HepG2 (cell line): ENCODE results near the gene C2. TPM values are rescaled to one million over a fixed set of nuclear protein-coding genes. Genes with fewer than 3 reads are reported as not detected.

Experiments used
- FOXC1 ChIP-seq: sonication (generic); formaldehyde crosslinking; IDR thresholded peaks from 2 replicates; pipeline ENCODE4 v1.8.0; 2022; ENCODE audit warnings: mild to moderate bottlenecking, missing genetic modification reagents, borderline replicate concordance
- FOXJ3 ChIP-seq: sonication (generic); formaldehyde crosslinking; IDR thresholded peaks from 2 replicates; pipeline ENCODE4 v1.4.0; 2020; ENCODE audit warnings: missing genetic modification reagents, mild to moderate bottlenecking, borderline replicate concordance
- FOXP4 ChIP-seq: sonication (generic); formaldehyde crosslinking; IDR thresholded peaks from 2 replicates; pipeline ENCODE4 v1.4.0; 2020; ENCODE audit warnings: missing genetic modification reagents
- KMT2B ChIP-seq: IDR thresholded peaks from 2 replicates; pipeline ENCODE4 v1.6.1; 2016; ENCODE audit warnings: missing genetic modification reagents, missing compliant biosample characterization
- MEIS1 ChIP-seq: sonication (generic); formaldehyde crosslinking; IDR thresholded peaks from 2 replicates; pipeline ENCODE4 v1.9.0; 2021; ENCODE audit warnings: mild to moderate bottlenecking, missing genetic modification reagents, moderate library complexity, borderline replicate concordance
- MYC ChIP-seq: sonication (generic); formaldehyde crosslinking; IDR thresholded peaks from 2 replicates; pipeline ENCODE4 v1.9.0; 2021; ENCODE audit warnings: missing genetic modification reagents, borderline replicate concordance
- SCMH1 ChIP-seq: sonication (generic); formaldehyde crosslinking; IDR thresholded peaks from 2 replicates; pipeline ENCODE4 v1.9.0; 2021; ENCODE audit warnings: missing genetic modification reagents, mild to moderate bottlenecking, borderline replicate concordance
- SMC3 ChIP-seq: IDR thresholded peaks from 2 replicates; pipeline ENCODE4 v1.6.1; 2011; ENCODE audit warnings: low read length, improper control_type of control experiment
- TCF7L2 ChIP-seq: IDR thresholded peaks from 2 replicates; pipeline ENCODE4 v1.6.1; 2011; ENCODE audit warnings: mild to moderate bottlenecking, low read depth, low read length, moderate library complexity
- THAP9 ChIP-seq: sonication (generic); formaldehyde crosslinking; IDR thresholded peaks from 2 replicates; pipeline ENCODE4; 2020; ENCODE audit warnings: missing genetic modification reagents, mild to moderate bottlenecking, borderline replicate concordance
- TSC22D2 ChIP-seq: sonication (generic); formaldehyde crosslinking; IDR thresholded peaks from 2 replicates; pipeline ENCODE4 v1.5.1; 2020; ENCODE audit warnings: missing genetic modification reagents, mild to moderate bottlenecking, borderline replicate concordance
- ZBTB26 ChIP-seq: IDR thresholded peaks from 2 replicates; pipeline ENCODE4 v1.6.1; 2016; ENCODE audit warnings: missing compliant biosample characterization, missing genetic modification reagents, borderline replicate concordance
- ZIK1 ChIP-seq: sonication (generic); formaldehyde crosslinking; IDR thresholded peaks from 2 replicates; pipeline ENCODE4 v1.5.0; 2020; ENCODE audit warnings: mild to moderate bottlenecking, low read depth, missing genetic modification reagents, borderline replicate concordance
- ZNF101 ChIP-seq: sonication (generic); formaldehyde crosslinking; IDR thresholded peaks from 2 replicates; pipeline ENCODE4 v1.4.0; 2020; ENCODE audit warnings: mild to moderate bottlenecking, low read depth, missing genetic modification reagents, borderline replicate concordance
- ZNF34 ChIP-seq: sonication (generic); formaldehyde crosslinking; IDR thresholded peaks from 2 replicates; pipeline ENCODE4 v1.4.0; 2020; ENCODE audit warnings: mild to moderate bottlenecking, missing genetic modification reagents, borderline replicate concordance
- ZNF451 ChIP-seq: sonication (generic); formaldehyde crosslinking; IDR thresholded peaks from 2 replicates; pipeline ENCODE4 v1.5.0; 2020; ENCODE audit warnings: mild to moderate bottlenecking, missing genetic modification reagents
- ZSCAN29 ChIP-seq: sonication (generic); formaldehyde crosslinking; conservative IDR thresholded peaks from 2 replicates; pipeline ENCODE4 v1.4.0; 2020; ENCODE audit warnings: mild to moderate bottlenecking, missing genetic modification reagents
- polyA plus RNA-seq, 8 experiments: library from polyadenylated mRNA; depleted of rRNA in 3 of 8; stranded (reverse) in 7 of 8; unstranded in 1 of 8; fragments of >200 nt; fragmentation: Illumina TruSeq in 4 of 8; extraction: Trizol in 4 of 8; gene quantifications; 2 replicates each; pipeline versions ENCODE4 v1.2.1 to v1.2.3, GENCODE V29; 2011 to 2016; ENCODE audit warnings: low read depth in 4 of 8, missing spikeins in 1 of 8, mixed read lengths in 1 of 8; ENCODE audit not compliant: insufficient read depth in 1 of 8
- total RNA-seq, 5 experiments: library from RNA; depleted of rRNA; stranded (reverse); fragments of >200 nt; fragmentation: Illumina TruSeq; extraction: Trizol; gene quantifications; 2 replicates each; pipeline ENCODE4 v1.2.3, GENCODE V29; 2016; ENCODE audit warnings: low read depth in 1 of 5
- TF ChIP-seq, protein P1 (sequence below): sonication (generic); formaldehyde crosslinking; IDR thresholded peaks from 2 replicates; pipeline ENCODE4 v1.4.0; 2020; ENCODE audit warnings: missing genetic modification reagents, borderline replicate concordance

The C2 gene
- total and polyA plus RNA-seq, 2 of the 13 experiments (the other 11 are each of a cell fraction or from before 2014, with no cell fraction given), result 165 to 307 TPM

DNA sequence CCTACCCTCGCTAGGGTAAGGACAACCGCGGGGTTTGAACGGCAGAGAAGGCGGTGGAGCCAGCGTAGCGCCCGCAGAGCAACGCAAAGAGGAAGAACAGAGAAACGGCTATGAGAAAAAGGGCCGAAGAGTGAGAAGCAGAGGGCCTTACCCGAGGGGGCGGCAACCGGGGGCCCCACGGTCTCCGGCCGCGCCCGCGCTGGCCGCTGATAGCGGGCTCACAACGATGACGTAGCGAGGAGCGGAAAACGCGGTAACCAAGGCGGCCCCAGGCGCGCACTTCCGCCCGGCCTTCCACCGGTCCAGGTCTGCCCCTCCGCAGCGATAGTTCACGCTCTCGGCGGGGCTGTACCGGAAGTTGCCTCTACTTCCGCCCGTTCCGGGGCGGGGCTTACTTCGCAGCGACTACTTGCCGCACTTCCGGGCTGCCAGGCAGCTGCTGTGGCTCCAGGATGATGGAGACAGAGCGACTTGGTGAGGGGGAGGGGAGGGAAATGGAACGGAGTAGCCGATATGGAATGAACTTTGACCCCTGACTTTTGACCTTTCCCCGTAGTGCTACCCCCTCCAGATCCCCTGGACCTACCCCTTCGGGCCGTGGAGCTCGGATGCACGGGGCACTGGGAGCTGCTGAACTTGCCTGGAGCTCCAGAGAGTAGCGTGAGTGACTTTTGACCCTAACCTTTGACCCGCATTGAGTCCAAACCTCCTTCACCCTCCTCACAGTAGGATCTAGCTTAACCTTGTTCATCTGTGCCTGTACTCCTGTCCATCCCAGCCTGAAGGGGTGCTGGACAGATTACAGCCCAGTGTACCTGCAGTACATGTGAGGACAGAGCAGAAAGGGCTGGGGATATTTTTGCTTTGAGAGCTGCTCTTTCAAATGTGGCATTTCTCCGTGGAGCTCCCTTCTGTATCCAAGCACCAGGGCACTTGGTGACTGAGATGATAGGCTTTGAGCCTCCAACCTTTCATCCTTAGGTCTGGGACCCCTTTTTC is 31.5 kb downstream of the C2 start, which contains the start of the genes NELFE and SKIC2 (continued):
- peak; percentile 75 for TF ChIP-seq FOXP4 (CRISPR knock-in tag)
- TF ChIP-seq, protein P1, sequence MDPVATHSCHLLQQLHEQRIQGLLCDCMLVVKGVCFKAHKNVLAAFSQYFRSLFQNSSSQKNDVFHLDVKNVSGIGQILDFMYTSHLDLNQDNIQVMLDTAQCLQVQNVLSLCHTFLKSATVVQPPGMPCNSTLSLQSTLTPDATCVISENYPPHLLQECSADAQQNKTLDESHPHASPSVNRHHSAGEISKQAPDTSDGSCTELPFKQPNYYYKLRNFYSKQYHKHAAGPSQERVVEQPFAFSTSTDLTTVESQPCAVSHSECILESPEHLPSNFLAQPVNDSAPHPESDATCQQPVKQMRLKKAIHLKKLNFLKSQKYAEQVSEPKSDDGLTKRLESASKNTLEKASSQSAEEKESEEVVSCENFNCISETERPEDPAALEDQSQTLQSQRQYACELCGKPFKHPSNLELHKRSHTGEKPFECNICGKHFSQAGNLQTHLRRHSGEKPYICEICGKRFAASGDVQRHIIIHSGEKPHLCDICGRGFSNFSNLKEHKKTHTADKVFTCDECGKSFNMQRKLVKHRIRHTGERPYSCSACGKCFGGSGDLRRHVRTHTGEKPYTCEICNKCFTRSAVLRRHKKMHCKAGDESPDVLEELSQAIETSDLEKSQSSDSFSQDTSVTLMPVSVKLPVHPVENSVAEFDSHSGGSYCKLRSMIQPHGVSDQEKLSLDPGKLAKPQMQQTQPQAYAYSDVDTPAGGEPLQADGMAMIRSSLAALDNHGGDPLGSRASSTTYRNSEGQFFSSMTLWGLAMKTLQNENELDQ (CRISPR knock-in tag), result no peak
- no peak; the same call in 1 of the 2 replicates for TF ChIP-seq ZNF34 (CRISPR knock-in tag)
- TF ChIP-seq KMT2B (CRISPR knock-in tag), result peak; percentile 95
- no peak for TF ChIP-seq SCMH1
- no peak for TF ChIP-seq SMC3
- TF ChIP-seq MYC (CRISPR knock-in tag), result peak; percentile 94
- no peak for TF ChIP-seq ZNF101 (CRISPR knock-in tag)
- TF ChIP-seq TSC22D2 (CRISPR knock-in tag), result no peak
- TF ChIP-seq ZIK1 (CRISPR knock-in tag), result peak; percentile 22; the same call in 1 of the 2 replicates
- TF ChIP-seq FOXJ3, result peak; percentile 90; the same call in 1 of the 2 replicates
- TF ChIP-seq THAP9 (CRISPR knock-in tag), result peak; percentile 96
- 0 out of 2 replicates have a peak, but pooled peaks have one; percentile 53 for TF ChIP-seq ZSCAN29 (CRISPR knock-in tag)
- no peak; the same call in 1 of the 2 replicates for TF ChIP-seq ZNF451 (CRISPR knock-in tag)
- TF ChIP-seq TCF7L2, result no peak
- TF ChIP-seq MEIS1 (CRISPR knock-in tag), result 0 out of 2 replicates have a peak, but pooled peaks have one; percentile 50
- TF ChIP-seq ZBTB26, result peak; percentile 93; the same call in 1 of the 2 replicates
- TF ChIP-seq FOXC1 (CRISPR knock-in tag), result peak; percentile 69
